Right ventricle myocardium inferior (tissue), 1 donor: ENCODE results near the gene CCR9. TPM values are rescaled to one million over a fixed set of nuclear protein-coding genes. Genes with fewer than 3 reads are reported as not detected.
"Not testable (repeated sequence)": the region's sequence is repeated elsewhere in the genome, so short reads cannot be mapped to it uniquely, and the experiment has no call there.

Source experiments
- ATAC-seq: fragments of 200-7000 bp; cut with Tn5 transposase; one replicate; pipeline ENCODE4 v1.9.1; 2020; ENCODE audit warnings: mild to moderate bottlenecking, moderate library complexity
- DNase-seq: peaks from one replicate; pipeline ENCODE4 v3.0.0; 2021; ENCODE audit errors: missing footprints
- intact Hi-C: fragments of 100-400 bp; cut with DNase I; formaldehyde crosslinking; loops from one replicate; pipeline ENCODE4 v1.11.0; 2022
- long read RNA-seq: library from polyadenylated mRNA; unstranded; transcript quantifications from one replicate; pipeline ENCODE4 v2.0.0, GENCODE V29; 2021
- total RNA-seq: library from RNA; stranded (reverse); fragmentation: NEBNext Ultra II Directional; extraction: Animal tissue kit (Norgen Biotek cat#: 25700); gene quantifications from one replicate; pipeline ENCODE4 v1.2.1, GENCODE V29; 2021
- donor health status: DM: no; HTN: yes; CAD: no; lungs with severe emphysema.

CCR9 gene
- total RNA-seq: not detected
- long read RNA-seq: 0 reads

GRCh38 chr3:45885979-45886705 is at the start of gene CCR9:
CCR9 (plus strand) TSS chr3:45886543; CDS start chr3:45894934, 8,391 bp downstream.
- intact Hi-C loops: no loop called here
- ATAC-seq (no peak), DNase-seq (no peak)

- intact Hi-C loops: no loop called here
- DNase-seq (no peak), ATAC-seq (no peak)
Measured at GRCh38 chr3:45838466-45838865, 47.9 kb upstream of the CCR9 start.

GRCh38 chr3:45841420-45841756 is 45.0 kb upstream of the CCR9 start:
- intact Hi-C loops: no loop called here
- ATAC-seq (peak; percentile 16), DNase-seq (peak; percentile 68)

GRCh38 chr3:45841757-45842491 is 44.4 kb upstream of the CCR9 start, which contains the start of gene LZTFL1:
LZTFL1 (minus strand) TSS chr3:45842119; CDS start chr3:45841991, 128 bp downstream.
- ATAC-seq (peak; percentile 95), DNase-seq (peak; percentile 91)
- intact Hi-C loops: loop anchor here (2.0 kb wide), 1 partner anchor 237 kb away; no protein-coding TSS in a partner anchor

GRCh38 chr3:45842851-45843625 is 43.3 kb upstream of the CCR9 start:
- intact Hi-C loops: loop anchor here (2.0 kb wide), 1 partner anchor 236 kb away; no protein-coding TSS in a partner anchor
- no peak for ATAC-seq
- DNase-seq: no peak

GRCh38 chr3:45844616-45845015 is 41.7 kb upstream of the CCR9 start:
- ATAC-seq: no peak
- DNase-seq: no peak
- intact Hi-C loops: no loop called here

GRCh38 chr3:45848392-45848791 is 38.0 kb upstream of the CCR9 start:
- intact Hi-C loops: no loop called here
- ATAC-seq (peak; percentile 52), DNase-seq (no peak)

GRCh38 chr3:45852828-45853227 is 33.5 kb upstream of the CCR9 start:
- intact Hi-C loops: no loop called here
- no peak for ATAC-seq
- no peak for DNase-seq

- ATAC-seq, intact Hi-C loops, DNase-seq: not testable (repeated sequence)
Measured at GRCh38 chr3:45856323-45856722, 30.0 kb upstream of the CCR9 start.

GRCh38 chr3:45857024-45857423 is 29.3 kb upstream of the CCR9 start:
- intact Hi-C loops, DNase-seq, ATAC-seq: not testable (repeated sequence)

- no peak for DNase-seq
- intact Hi-C loops: no loop called here
- ATAC-seq: no peak
Measured at GRCh38 chr3:45858809-45859543, 27.4 kb upstream of the CCR9 start.

GRCh38 chr3:45860481-45860880 is 25.9 kb upstream of the CCR9 start:
- no peak for ATAC-seq
- intact Hi-C loops: no loop called here
- DNase-seq: no peak

- ATAC-seq: no peak
- intact Hi-C loops: no loop called here
- no peak for DNase-seq
Measured at GRCh38 chr3:45861043-45861719, 25.2 kb upstream of the CCR9 start.

GRCh38 chr3:45864760-45865519 is 21.4 kb upstream of the CCR9 start:
- no peak for ATAC-seq
- intact Hi-C loops: no loop called here

GRCh38 chr3:45865563-45865962 is 20.8 kb upstream of the CCR9 start:
- DNase-seq (no peak), ATAC-seq (no peak)
- intact Hi-C loops: no loop called here

More at GRCh38 chr3:45864760-45865519, 21.4 kb upstream of the CCR9 start:
- DNase-seq: no peak

- ATAC-seq (no peak), DNase-seq (no peak)
- intact Hi-C loops: no loop called here
Measured at GRCh38 chr3:45868213-45868612, 18.1 kb upstream of the CCR9 start.

GRCh38 chr3:45868650-45869049 is 17.7 kb upstream of the CCR9 start:
- DNase-seq: no peak
- ATAC-seq: no peak
- intact Hi-C loops: no loop called here
